ENCODE measurements around the gene BATF3. TPM values are rescaled to one million over a fixed set of nuclear protein-coding genes. Genes with fewer than 3 reads are reported as not detected.
"Not testable (repeated sequence)": the region's sequence is repeated elsewhere in the genome, so short reads cannot be mapped to it uniquely, and the experiment has no call there.

The BATF3 gene
- total RNA-seq, 2 donors from 2014 or later = 46.6 to 137 TPM

DNA sequence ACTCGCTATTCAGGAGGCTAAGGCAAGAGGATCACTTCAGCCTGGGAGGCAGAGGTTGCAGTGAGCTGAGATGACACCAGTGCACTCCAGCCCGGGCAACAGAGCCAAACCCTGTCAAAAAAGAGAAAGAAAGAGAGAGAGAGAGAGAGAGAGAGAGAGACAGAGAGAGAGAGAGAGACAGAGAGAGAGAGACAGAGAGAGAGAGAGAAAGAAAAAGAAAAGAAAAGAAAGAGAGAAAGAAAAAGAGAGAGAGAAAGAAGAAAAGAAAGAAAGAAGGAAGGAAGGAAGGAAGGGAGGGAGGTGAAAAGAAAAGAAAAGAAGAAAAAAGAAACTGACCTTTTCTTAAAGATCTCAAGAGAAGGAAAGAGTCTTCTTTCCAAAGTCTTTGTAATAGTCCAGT is 60.1 kb downstream of the BATF3 start:
- H3K27ac Mint-ChIP-seq = peak overlapping the region in 1 of 2 donors; percentile 16
- ATAC-seq = not testable (repeated sequence)

DNA sequence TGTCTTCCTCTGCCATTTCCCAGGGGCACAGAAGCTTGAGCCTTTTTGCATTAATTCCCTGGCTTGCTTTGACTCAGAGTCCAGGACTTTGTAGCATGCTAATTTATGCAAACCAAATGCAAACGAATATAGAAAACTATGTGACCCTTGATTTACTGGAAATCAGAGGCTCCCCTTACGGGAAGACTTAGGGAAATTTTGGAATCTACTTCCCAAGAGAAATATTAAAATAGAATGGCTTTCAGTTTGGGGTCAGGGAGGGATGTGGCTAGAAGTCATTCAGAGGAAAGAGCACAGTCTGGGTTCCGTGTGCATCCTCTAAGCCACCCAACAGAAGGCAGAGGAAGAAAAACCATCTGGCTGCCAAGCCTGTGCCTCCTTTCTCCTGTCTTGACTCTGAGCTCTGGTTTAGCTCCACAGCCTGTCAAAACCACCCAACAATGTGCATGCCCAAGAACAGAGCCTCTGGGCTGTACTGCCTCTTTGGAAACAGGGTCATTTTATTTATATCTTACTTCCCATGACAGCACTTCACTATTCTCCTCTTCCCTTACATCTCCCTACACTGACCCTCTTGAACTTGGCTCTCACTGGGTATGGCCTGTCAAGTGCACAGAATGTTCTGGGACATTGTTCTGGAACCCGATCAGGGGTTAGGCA is 61.0 kb downstream of the BATF3 start:
- Mint-ChIP-seq H3K9me3 (peaks cover 2% of the 10 kb centered on the region), H3K27me3 (peaks cover 23 to 30% of the 10 kb centered on the region in 2 donors), H3K27ac (peak overlapping the region; percentile 53 to 79), H3K36me3 (peaks cover 15% of the 10 kb centered on the region), H3K4me3 (peak overlapping the region; percentile 35), H3K4me1 (ENCODE audit: low read depth in 2 of 2) (peaks cover 37% of the 10 kb centered on the region in 2 donors)
- DNase-seq (ENCODE audit: low spot score) (no peak), ATAC-seq (no peak)

More for the DNA sequence above, 60.1 kb downstream of the BATF3 start:
- not testable (repeated sequence) for DNase-seq (ENCODE audit: low spot score); H3K9me3 Mint-ChIP-seq; H3K4me3 Mint-ChIP-seq
- peaks cover 11% of the 10 kb centered on the region for H3K36me3 Mint-ChIP-seq
- H3K4me1 Mint-ChIP-seq (ENCODE audit: low read depth in 2 of 2) = peaks cover 34 to 35% of the 10 kb centered on the region in 2 donors
- H3K27me3 Mint-ChIP-seq = peaks cover 23 to 30% of the 10 kb centered on the region in 2 donors

DNA sequence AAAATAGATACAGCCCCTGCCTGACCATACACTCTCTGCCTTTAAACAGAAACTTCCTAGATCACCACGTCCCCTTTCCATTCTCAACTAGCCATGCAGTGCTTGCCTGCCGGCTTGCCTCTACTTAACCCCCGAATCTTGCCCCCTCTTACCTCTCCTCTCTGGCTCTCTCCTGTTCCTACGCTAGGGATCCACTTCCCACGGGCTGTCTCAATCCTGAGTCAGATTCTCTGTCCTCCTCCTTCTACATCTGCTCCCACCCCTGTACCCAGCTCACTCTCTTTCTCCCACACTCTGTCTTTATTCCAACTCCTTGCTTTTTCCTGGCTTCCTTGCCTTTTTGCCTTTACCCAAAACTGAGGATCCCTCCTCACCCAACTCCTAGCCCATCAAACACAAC is 61.7 kb downstream of the BATF3 start:
- H3K27me3 Mint-ChIP-seq = peaks cover 23 to 28% of the 10 kb centered on the region in 2 donors
- no peak for DNase-seq (ENCODE audit: low spot score)
- peak overlapping the region; percentile 53 to 79 for H3K27ac Mint-ChIP-seq
- peaks cover 15% of the 10 kb centered on the region for H3K36me3 Mint-ChIP-seq
- peaks cover 37% of the 10 kb centered on the region in 2 donors for H3K4me1 Mint-ChIP-seq (ENCODE audit: low read depth in 2 of 2)
- peaks cover 2% of the 10 kb centered on the region for H3K9me3 Mint-ChIP-seq
- ATAC-seq = no peak
- peak overlapping the region; percentile 35 for H3K4me3 Mint-ChIP-seq

Other genes with a start within 250 kb of the BATF3 start
- gene ATF3, start 91.1 kb downstream of the BATF3 start, total RNA-seq = 10 to 100 TPM; 15.4 to 16.9 TPM
- 10 to 100 TPM; 27.7 to 44.7 TPM for gene NSL1, start 91.9 kb upstream of the BATF3 start, total RNA-seq
- 1 to 10 TPM; 5.7 to 9.8 TPM for gene TATDN3, start 92.1 kb upstream of the BATF3 start, total RNA-seq
- gene SPATA45, start 147.8 kb upstream of the BATF3 start, total RNA-seq = under 1 TPM in 1 of 2 donors, not detected in 1; 0.86 TPM
- gene FLVCR1, start 158.4 kb upstream of the BATF3 start, total RNA-seq = 10 to 100 TPM; 15.6 to 22.1 TPM